Lung (tissue), 12 donors: ENCODE measurements around the gene E2F6. TPM values are rescaled to one million over a fixed set of nuclear protein-coding genes. Genes with fewer than 3 reads are reported as not detected.

Source experiments
- ATAC-seq: fragments of 200-7000 bp; cut with Tn5 transposase; one replicate; pipeline ENCODE4 v1.9.1; 2020; ENCODE audit warnings: moderate number of reproducible peaks; ENCODE audit not compliant: insufficient read depth, low FRiP score
- DNase-seq, 3 donors: peaks; one replicate each; pipeline ENCODE4 v3.0.0-alpha.2; 2013 to 2017
- H3K27ac ChIP-seq, 2 donors: one replicate each; pipeline ENCODE4 v1.5.1; 2013; ENCODE audit warnings: mild to moderate bottlenecking in 2 of 2, moderate library complexity in 2 of 2, control low read depth in 1 of 2, inconsistent platforms in 1 of 2, low read depth in 1 of 2, low read length in 1 of 2
- H3K27me3 ChIP-seq, 3 donors: one replicate each; pipeline ENCODE4 v1.5.1; 2013; ENCODE audit warnings: low read length in 2 of 3; ENCODE audit not compliant: control insufficient read depth in 3 of 3, insufficient read depth in 3 of 3
- H3K36me3 ChIP-seq, 4 donors: one replicate each; pipeline ENCODE4 v1.5.1; 2013; ENCODE audit warnings: low read length in 4 of 4, mild to moderate bottlenecking in 1 of 4, moderate library complexity in 1 of 4; ENCODE audit not compliant: control insufficient read depth in 4 of 4, insufficient read depth in 4 of 4
- H3K4me1 ChIP-seq, 5 donors: one replicate each; pipeline ENCODE4 v1.5.1; 2013; ENCODE audit warnings: low read length in 5 of 5, mild to moderate bottlenecking in 2 of 5, moderate library complexity in 1 of 5; ENCODE audit not compliant: control insufficient read depth in 5 of 5, insufficient read depth in 5 of 5
- H3K4me3 ChIP-seq: one replicate; pipeline ENCODE4 v1.5.1; 2013; ENCODE audit warnings: mild to moderate bottlenecking, control low read depth, moderate library complexity
- H3K9ac ChIP-seq, 2 donors: one replicate each; pipeline ENCODE4 v1.5.1; 2013; ENCODE audit warnings: low read length in 2 of 2, control low read depth in 1 of 2; ENCODE audit not compliant: insufficient read depth in 1 of 2
- H3K9me3 ChIP-seq, 4 donors: one replicate each; pipeline ENCODE4 v1.5.1; 2013; ENCODE audit warnings: low read length in 3 of 4, mild to moderate bottlenecking in 1 of 4, moderate library complexity in 1 of 4; ENCODE audit not compliant: control insufficient read depth in 4 of 4, insufficient read depth in 3 of 4
- WGBS, 2 donors: extraction: QIAGEN DNeasy Blood & Tissue Kit; methylation state at CpG; one replicate each; pipeline ENCODE4 v1.1.7; 2013; 5-methylcytosine and 5-hydroxymethylcytosine counted together
- polyA plus RNA-seq, 2 donors: library from polyadenylated mRNA; stranded (reverse); fragments of 200-250 nt; gene quantifications; one replicate each; pipeline ENCODE4 v1.2.1, GENCODE V29; 2013
- total RNA-seq, 2 donors: library from RNA; depleted of rRNA in 1 of 2; stranded (reverse); fragments of >200 nt in 1 of 2; gene quantifications; one replicate each; pipeline ENCODE4 v1.2.1, GENCODE V29; 2014 to 2021
- TF ChIP-seq, protein P1 (sequence below): IDR thresholded peaks from 2 replicates; pipeline ENCODE4 v1.5.1; 2012; ENCODE audit warnings: mild to moderate bottlenecking; ENCODE audit errors: control extremely low read depth, extremely low read depth
- donor health status: control.
- donor health status: control.
- donor health status: Bipolar disorder and iron deficiency.
- donor health status: healthy.
- donor health status: DM: yes; HTN: yes; CAD: no.

The E2F6 gene
- total and polyA plus RNA-seq, 4 donors = 8.5 to 13.8 (median 11.1) TPM

DNA sequence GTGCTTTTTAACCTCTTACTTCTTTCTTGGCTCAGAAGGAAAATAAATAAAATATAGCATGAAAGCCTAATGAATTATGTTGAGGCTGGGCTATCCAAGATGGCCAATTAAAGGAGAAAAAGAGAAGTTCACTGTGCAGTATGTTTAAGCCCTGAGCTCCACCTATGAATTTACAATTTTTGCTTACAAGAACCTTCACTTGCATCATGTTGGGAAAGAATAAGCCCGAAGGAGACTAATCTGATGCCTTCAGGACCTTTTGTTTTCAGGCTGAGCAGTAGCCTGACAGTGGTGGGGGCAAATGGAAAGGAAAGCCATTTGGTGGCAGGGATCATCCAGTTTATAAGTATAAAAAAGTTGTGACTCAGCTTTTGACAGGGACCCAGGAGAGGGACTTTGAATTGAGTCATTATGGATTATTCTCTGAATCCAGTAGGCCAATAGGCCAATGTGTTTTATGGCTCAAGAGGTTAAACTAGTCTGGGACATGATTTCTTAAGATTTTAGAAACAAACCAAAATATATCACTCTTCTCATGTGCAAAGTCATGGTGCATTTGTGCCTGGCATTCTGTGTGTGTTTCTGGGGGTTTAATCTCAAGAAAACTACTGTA, 56.9 kb downstream of the E2F6 start:
- DNase-seq (no peak), ATAC-seq (no peak)
- H3K4me3 ChIP-seq = no peak overlapping the region
- no peak overlapping the region for H3K9ac ChIP-seq
- no peaks in the 10 kb centered on the region for H3K27me3 ChIP-seq
- H3K27ac ChIP-seq = no peak overlapping the region
- no peaks in the 10 kb centered on the region for H3K36me3 ChIP-seq
- 76 to 84% methylated on average over 1 of the region's 1 CpG for WGBS, 2 donors
- TF ChIP-seq, protein P1, sequence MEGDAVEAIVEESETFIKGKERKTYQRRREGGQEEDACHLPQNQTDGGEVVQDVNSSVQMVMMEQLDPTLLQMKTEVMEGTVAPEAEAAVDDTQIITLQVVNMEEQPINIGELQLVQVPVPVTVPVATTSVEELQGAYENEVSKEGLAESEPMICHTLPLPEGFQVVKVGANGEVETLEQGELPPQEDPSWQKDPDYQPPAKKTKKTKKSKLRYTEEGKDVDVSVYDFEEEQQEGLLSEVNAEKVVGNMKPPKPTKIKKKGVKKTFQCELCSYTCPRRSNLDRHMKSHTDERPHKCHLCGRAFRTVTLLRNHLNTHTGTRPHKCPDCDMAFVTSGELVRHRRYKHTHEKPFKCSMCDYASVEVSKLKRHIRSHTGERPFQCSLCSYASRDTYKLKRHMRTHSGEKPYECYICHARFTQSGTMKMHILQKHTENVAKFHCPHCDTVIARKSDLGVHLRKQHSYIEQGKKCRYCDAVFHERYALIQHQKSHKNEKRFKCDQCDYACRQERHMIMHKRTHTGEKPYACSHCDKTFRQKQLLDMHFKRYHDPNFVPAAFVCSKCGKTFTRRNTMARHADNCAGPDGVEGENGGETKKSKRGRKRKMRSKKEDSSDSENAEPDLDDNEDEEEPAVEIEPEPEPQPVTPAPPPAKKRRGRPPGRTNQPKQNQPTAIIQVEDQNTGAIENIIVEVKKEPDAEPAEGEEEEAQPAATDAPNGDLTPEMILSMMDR = no peak
- H3K4me1 ChIP-seq = peaks cover 0 to 38% (median 2%) of the 10 kb centered on the region in 5 donors
- no peaks in the 10 kb centered on the region for H3K9me3 ChIP-seq

- ATAC-seq (no peak), DNase-seq (no peak)
- Histone ChIP-seq H3K9ac (peak overlapping the region in 1 of 2 donors; percentile 40), H3K4me3 (no peak overlapping the region), H3K9me3 (no peaks in the 10 kb centered on the region), H3K36me3 (no peaks in the 10 kb centered on the region), H3K27ac (no peak overlapping the region), H3K27me3 (no peaks in the 10 kb centered on the region), H3K4me1 (peaks cover 0 to 38% (median 3%) of the 10 kb centered on the region in 5 donors)
- 78 to 81% methylated on average over 6 of the region's 6 CpGs for WGBS, 2 donors
- TF ChIP-seq, protein P1 = no peak
Observed at GRCh38 chr2:11407413-11407812, 58.5 kb downstream of the E2F6 start.

- peak in 1 of 3 donors; percentile 67 for DNase-seq
- TF ChIP-seq, protein P1 = no peak
- H3K36me3 ChIP-seq = no peaks in the 10 kb centered on the region
Observed at GRCh38 chr2:11406958-11407381, 59.0 kb downstream of the E2F6 start.

More at GRCh38 chr2:11406958-11407381, 59.0 kb downstream of the E2F6 start:
- Histone ChIP-seq H3K9me3 (no peaks in the 10 kb centered on the region), H3K27me3 (no peaks in the 10 kb centered on the region), H3K4me3 (no peak overlapping the region), H3K9ac (peak overlapping the region in 1 of 2 donors; percentile 40), H3K4me1 (peaks cover 0 to 36% (median 3%) of the 10 kb centered on the region in 5 donors), H3K27ac (no peak overlapping the region)
- WGBS, 2 donors = 75 to 83% methylated on average over 3 of the region's 3 CpGs
- ATAC-seq = no peak
